Skeletal muscle satellite cell (primary cell): ENCODE results near the gene ASB16.

Experiments used
- H3K27me3 ChIP-seq: 2 replicates; pipeline ENCODE4 v1.7.0; 2013; ENCODE audit warnings: low read length; ENCODE audit not compliant: control insufficient read depth, insufficient read depth
- H3K36me3 ChIP-seq: 2 replicates; pipeline ENCODE4 v1.7.0; 2013; ENCODE audit warnings: mild to moderate bottlenecking, control low read depth, low read length; ENCODE audit not compliant: insufficient read depth
- H3K4me1 ChIP-seq: 2 replicates; pipeline ENCODE4 v1.7.0; 2013; ENCODE audit warnings: low read length; ENCODE audit not compliant: control insufficient read depth, insufficient read depth
- H3K4me2 ChIP-seq: 2 replicates; pipeline ENCODE4 v1.7.0; 2013; ENCODE audit warnings: mild to moderate bottlenecking, low read length
- H3K4me3 ChIP-seq: 2 replicates; pipeline ENCODE4 v1.7.0; 2013; ENCODE audit warnings: low read length
- H3K9ac ChIP-seq: 2 replicates; pipeline ENCODE4 v1.7.0; 2013; ENCODE audit warnings: mild to moderate bottlenecking, low read depth, low read length, moderate library complexity
- H3K9me3 ChIP-seq: replicated peaks from 2 replicates; pipeline ENCODE4 v1.7.0; 2013; ENCODE audit warnings: mild to moderate bottlenecking, control low read depth, low read length

ASB16 gene

GRCh38 chr17:44214896-44215295 lies 44.4 kb downstream of the ASB16 start:
- Histone ChIP-seq H3K9me3 (no peaks in the 10 kb centered on the region), H3K4me1 (peaks cover 29% of the 10 kb centered on the region), H3K36me3 (peaks cover 59% of the 10 kb centered on the region), H3K9ac (no peak overlapping the region), H3K27me3 (no peaks in the 10 kb centered on the region), H3K4me3 (no peak overlapping the region), H3K4me2 (no peak overlapping the region)

DNA sequence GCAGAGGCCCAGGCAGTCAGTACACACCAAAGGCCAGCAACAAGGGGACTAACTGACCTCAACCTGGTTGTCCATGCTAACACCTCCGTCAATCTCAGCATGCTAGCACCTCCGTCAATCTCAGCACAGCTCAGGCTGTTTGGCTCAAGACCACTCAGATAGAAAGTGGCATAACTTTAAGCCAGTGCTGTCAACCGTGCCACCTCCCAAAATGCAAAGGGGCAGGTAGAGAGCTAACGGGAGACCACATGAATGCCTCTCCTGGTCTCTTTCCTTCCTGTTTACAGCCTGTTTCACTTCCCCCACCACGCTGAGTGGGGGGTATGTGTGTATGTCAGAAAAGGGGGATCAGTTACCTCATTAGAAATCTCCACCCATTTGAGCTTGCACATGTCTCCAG lies 45.7 kb downstream of the ASB16 start:
- no peaks in the 10 kb centered on the region for H3K9me3 ChIP-seq
- no peak overlapping the region for H3K4me2 ChIP-seq
- no peak overlapping the region for H3K9ac ChIP-seq
- H3K4me1 ChIP-seq = peaks cover 18% of the 10 kb centered on the region
- H3K36me3 ChIP-seq = peaks cover 52% of the 10 kb centered on the region
- no peak overlapping the region for H3K4me3 ChIP-seq
- no peaks in the 10 kb centered on the region for H3K27me3 ChIP-seq

- Histone ChIP-seq H3K36me3 (peaks cover 47% of the 10 kb centered on the region), H3K4me2 (peak overlapping the region; percentile 97), H3K27me3 (no peaks in the 10 kb centered on the region), H3K4me3 (no peak overlapping the region), H3K9ac (no peak overlapping the region), H3K9me3 (no peaks in the 10 kb centered on the region), H3K4me1 (peaks cover 17% of the 10 kb centered on the region)
These were observed 46.2 kb downstream of the ASB16 start for GRCh38 chr17:44216694-44217093.

DNA sequence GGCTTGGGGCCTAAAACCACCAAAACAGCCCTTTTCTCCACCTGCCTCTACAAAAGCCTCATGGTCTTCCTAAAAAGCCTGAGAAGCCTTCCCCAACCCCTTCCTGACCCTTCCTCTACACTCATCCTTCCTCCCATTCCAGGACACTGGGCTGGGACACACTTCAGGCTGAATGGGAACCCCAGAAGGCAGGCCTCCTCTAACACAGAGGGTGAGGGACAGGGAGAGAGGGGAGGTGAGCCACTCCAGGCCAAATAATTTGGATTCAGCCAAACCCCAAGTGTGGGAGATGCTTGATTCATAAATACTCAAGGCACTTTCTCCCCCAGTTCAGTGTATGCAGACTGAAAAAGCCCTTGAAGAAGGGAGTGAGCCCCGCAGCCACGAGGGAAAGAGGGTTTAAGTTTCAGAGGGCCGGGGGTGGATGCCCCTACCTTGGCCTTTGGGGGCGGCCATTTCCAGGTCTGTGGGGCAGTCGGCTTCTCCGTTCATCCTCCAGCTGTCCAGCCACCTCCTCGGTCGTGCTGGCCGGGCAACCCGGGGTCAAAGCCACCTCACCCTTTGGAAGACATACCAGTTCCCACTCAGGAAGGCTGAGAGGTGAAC lies 47.3 kb downstream of the ASB16 start:
- no peaks in the 10 kb centered on the region for H3K9me3 ChIP-seq
- H3K4me2 ChIP-seq = peak overlapping the region; percentile 97
- peak overlapping the region; percentile 68 for H3K4me3 ChIP-seq
- no peaks in the 10 kb centered on the region for H3K27me3 ChIP-seq
- peak overlapping the region; percentile 72 for H3K9ac ChIP-seq
- peaks cover 45% of the 10 kb centered on the region for H3K36me3 ChIP-seq
- H3K4me1 ChIP-seq = peaks cover 25% of the 10 kb centered on the region

GRCh38 chr17:44218344-44219107 lies 48.0 kb downstream of the ASB16 start:
- Histone ChIP-seq H3K4me3 (peak overlapping the region; percentile 95), H3K4me1 (peaks cover 31% of the 10 kb centered on the region), H3K36me3 (peaks cover 40% of the 10 kb centered on the region), H3K9me3 (no peaks in the 10 kb centered on the region), H3K9ac (peak overlapping the region; percentile 98), H3K27me3 (no peaks in the 10 kb centered on the region), H3K4me2 (peak overlapping the region; percentile 97)

GRCh38 chr17:44219108-44219615 lies 48.7 kb downstream of the ASB16 start:
- Histone ChIP-seq H3K4me1 (peaks cover 38% of the 10 kb centered on the region), H3K9ac (peak overlapping the region; percentile 98), H3K9me3 (no peaks in the 10 kb centered on the region), H3K4me3 (peak overlapping the region; percentile 95), H3K36me3 (peaks cover 33% of the 10 kb centered on the region), H3K27me3 (no peaks in the 10 kb centered on the region), H3K4me2 (peak overlapping the region; percentile 75)

DNA sequence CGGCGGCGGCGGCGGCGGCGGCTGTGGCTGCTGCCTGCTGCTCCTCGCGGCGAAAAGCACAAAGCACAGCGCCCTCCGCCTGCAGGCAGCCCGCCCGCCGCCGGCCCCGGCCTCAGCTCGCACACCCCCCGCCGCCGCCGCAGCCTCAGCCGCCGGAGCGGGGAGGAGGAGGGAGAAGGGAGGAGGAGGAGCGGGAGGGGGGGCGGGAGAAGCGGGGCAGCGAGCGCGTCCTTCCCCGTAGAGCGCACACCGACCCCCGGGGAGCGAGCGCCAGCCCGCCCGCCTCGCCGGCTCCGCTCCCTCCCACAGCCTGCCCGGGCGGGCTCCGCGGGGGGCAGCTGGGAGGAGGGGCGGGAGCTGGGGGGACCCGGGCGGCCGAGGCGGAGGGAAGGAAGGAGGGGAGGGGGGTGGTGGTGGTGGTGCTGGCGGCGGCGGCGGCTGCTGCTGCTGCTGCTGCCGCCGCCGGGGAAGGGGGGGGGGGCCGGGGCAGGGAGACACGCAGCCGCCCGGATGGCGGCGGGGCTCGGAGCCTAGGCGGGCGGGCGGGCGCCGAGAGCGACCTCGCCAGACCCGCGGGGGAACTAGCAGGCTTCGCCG lies 49.2 kb downstream of the ASB16 start, which contains the start of gene UBTF:
Gene UBTF, minus strand, starts transcription at position 60 of the 597 bp plus-strand sequence. CDS start 1,446 bp downstream, outside the sequence.
- H3K36me3 ChIP-seq = peaks cover 28% of the 10 kb centered on the region
- peak within 1 kb of the TSS; percentile 95 for H3K4me3 ChIP-seq
- H3K9me3 ChIP-seq = no peaks in the 10 kb centered on the region
- H3K4me1 ChIP-seq = peaks cover 38% of the 10 kb centered on the region
- no peaks in the 10 kb centered on the region for H3K27me3 ChIP-seq
- peak within 1 kb of the TSS; percentile 98 for H3K4me2 ChIP-seq
- H3K9ac ChIP-seq = peak within 1 kb of the TSS; percentile 98

DNA sequence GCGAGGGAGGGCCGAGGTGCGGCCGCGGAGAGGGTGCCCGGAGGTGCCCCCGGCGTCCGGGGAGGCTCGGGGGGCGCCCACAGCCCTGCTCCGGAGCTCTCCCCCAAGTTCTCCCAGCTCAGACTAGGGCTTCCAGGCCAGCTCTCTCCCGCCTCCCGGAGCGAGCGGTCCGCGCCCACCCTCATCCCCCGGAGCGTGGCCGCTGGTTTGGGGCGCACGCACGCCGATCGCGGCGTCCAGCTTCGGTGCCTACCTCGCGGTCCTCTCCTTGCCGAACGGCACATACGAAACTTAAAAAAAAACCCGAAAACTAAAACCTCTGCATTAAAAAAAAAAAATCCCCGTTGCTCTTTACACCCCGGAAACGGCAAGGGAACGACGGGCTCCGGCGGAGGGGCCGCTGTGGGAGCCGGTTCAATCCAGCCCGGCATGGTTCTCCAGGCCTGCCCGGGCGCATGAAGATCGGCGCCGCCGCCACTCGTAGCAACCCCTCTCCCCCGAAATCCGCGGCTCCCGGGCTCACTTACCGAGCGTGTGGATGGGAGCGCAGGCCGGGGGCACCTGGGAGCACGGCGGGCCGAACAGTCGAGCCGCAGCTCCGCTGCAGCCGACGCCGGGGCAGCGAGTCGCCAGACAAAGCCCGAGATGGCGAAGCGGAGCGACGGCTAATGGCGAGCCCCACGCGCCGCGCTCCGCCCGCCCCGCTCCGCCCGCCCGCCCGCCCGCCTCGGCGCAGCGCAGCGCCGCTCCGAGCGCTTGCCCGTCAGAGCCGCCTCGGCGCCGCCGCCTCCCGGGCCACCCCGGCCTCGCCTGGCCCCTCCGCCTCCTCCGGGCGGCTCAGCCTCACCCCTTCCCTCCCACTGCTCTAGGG lies 49.9 kb downstream of the ASB16 start:
- peak overlapping the region; percentile 98 for H3K4me2 ChIP-seq
- H3K36me3 ChIP-seq = peaks cover 21% of the 10 kb centered on the region
- peaks cover 38% of the 10 kb centered on the region for H3K4me1 ChIP-seq
- no peaks in the 10 kb centered on the region for H3K27me3 ChIP-seq
- peak overlapping the region; percentile 95 for H3K4me3 ChIP-seq
- peak overlapping the region; percentile 95 for H3K9ac ChIP-seq
- H3K9me3 ChIP-seq = no peaks in the 10 kb centered on the region

GRCh38 chr17:44221084-44221861 lies 50.8 kb downstream of the ASB16 start:
- Histone ChIP-seq H3K27me3 (no peaks in the 10 kb centered on the region), H3K4me3 (peak overlapping the region; percentile 95), H3K9ac (peak overlapping the region; percentile 95), H3K36me3 (peaks cover 12% of the 10 kb centered on the region), H3K4me1 (peaks cover 38% of the 10 kb centered on the region), H3K9me3 (no peaks in the 10 kb centered on the region), H3K4me2 (peak overlapping the region; percentile 98)

- no peaks in the 10 kb centered on the region for H3K9me3 ChIP-seq
- peak overlapping the region; percentile 95 for H3K4me3 ChIP-seq
- H3K4me1 ChIP-seq = peaks cover 36% of the 10 kb centered on the region
- no peaks in the 10 kb centered on the region for H3K27me3 ChIP-seq
- H3K4me2 ChIP-seq = peak overlapping the region; percentile 98
- H3K36me3 ChIP-seq = peaks cover 7% of the 10 kb centered on the region
- peak overlapping the region; percentile 95 for H3K9ac ChIP-seq
These were observed 51.3 kb downstream of the ASB16 start for GRCh38 chr17:44221862-44222111.
